ENCODE measurements around the gene PRKCH.
A peak's percentile ranks its signal among the peaks of the same experiment; 100 is the strongest.
"Not testable (repeated sequence)": the region's sequence is repeated elsewhere in the genome, so short reads cannot be mapped to it uniquely, and the experiment has no call there.

Gene PRKCH

DNA sequence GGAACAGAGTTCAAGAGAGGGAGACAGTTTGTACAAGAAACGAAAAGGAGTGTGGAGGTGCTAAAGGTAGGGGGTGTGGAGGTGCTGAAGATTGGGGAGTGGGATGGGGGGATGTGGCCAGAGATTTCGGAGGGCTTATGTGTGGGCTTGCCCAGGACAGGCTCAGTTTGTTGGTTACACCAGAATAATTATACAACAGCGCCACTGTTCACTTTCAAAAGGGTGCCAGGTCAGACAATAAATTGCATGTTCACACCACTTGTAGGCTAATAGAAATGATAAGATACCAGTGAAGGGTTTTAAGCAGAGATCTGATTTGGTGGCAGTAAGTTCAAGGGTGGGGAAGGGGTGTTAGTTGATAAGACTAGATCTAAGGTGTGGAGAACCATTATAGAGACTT is 75.3 kb downstream of the PRKCH start:
- DNase-seq = no peak

DNA sequence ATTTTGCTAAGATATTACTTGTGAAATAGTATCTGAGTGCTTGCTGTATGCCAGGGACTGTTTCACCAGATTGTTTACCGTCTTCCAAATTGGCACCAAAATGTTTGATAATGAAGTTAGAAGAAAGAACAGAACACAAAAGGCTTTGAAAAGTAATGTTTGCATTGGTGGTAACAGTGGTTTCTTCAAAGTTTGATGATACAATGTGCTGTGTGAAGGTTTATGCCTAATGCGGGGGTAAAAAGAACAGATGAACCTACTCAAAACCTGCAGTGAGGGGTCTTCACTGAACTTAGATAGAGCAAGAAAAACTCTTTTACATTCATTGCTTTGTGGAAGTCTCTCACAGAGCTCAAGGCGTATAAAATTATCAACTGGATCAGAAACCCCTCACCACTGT is 76.2 kb downstream of the PRKCH start:
- DNase-seq = no peak

DNA sequence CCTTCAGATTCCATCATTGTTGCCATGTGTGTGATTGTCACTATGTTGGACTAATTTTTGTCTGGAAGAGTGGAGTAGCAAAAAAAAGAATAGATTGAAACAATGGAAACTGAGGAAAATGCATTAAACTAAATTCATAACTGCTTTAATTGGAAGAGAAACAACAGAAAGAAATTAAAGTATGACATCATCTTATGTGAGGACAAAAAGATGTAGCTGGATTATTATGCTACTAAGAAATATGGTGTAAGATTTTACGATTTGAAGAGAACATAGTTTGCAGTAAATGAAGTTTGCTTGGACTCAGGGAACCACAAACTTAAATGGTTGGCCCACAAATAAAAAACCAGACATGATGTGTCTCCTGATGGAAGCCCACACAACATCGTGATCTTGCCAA is 76.8 kb downstream of the PRKCH start:
- no peak for DNase-seq

DNA sequence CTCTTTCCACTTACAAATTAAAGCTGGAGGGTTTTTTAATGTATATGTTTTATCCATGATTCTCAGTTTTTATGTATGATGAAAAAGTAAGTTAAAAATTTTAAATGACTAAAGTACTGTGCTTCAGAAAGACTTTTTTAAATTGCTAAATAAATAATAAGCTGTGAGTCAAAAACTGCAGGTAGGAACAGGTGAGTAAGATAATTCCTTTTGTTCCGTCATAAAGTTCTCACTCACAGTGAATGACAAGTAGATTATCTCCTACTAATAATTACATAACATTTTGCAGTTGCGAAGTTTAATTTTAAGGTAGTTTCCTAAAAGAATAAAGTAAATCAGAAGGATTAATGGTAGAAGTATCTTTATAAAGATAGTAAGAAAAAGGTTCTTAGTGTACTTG is 78.0 kb downstream of the PRKCH start:
- no peak for DNase-seq

DNA sequence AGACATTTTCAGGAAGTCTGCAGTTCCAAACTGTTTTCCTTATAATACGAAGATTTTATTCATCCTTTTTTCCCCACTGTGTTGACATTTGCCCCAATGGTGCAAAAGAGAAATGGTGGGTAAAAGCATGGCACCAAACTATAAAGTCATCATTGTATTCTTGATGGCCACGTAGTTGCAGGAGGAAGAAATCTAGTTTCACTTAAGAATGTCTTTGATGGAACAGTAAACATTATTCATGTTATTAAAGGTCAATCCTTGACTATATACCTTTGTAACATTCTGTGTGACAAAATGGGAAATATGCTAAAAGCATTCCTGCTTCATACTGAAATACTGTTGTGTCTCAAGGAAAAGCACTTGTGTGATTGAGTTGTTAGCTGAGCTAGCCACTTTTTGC is 80.1 kb downstream of the PRKCH start:
- DNase-seq = no peak

DNA sequence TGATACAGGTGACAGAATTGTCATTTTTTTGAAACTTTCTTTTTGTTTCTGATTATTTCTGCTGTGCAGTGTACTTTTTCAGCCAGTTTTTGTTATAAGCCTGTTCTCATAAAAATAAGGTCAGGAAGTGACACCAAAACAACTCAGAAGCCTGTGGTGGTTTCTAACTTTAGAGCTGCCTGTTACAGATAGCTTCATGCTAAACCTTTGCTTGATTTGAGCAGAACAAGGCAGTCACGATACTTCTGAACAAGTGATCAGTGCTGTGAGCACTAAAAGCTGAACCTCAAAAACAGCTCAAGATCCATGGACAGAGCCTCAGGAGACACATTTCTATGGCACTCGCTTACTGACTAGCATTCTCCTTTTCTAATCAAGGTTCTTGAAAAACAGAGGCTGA is 82.0 kb downstream of the PRKCH start:
- DNase-seq = no peak

DNA sequence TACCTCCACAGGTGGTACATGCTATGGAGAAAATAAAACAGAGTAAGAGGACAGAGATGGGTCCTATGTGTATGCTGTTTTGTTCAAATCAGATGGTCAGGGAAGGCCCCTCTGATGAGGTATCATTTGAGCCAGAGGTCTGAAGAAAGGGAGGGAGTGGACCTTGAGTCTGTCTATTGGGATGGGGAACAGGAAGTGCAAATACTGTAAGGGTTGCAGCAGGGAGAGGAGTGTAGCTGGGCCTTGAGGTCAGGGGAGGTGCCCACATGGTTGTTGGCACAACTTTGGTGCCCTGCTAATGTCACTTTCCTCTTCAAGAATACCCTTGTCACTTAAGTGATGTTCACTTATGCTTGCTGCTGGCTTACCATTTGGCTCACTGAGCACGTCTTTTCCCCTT is 83.3 kb downstream of the PRKCH start:
- DNase-seq = no peak

DNA sequence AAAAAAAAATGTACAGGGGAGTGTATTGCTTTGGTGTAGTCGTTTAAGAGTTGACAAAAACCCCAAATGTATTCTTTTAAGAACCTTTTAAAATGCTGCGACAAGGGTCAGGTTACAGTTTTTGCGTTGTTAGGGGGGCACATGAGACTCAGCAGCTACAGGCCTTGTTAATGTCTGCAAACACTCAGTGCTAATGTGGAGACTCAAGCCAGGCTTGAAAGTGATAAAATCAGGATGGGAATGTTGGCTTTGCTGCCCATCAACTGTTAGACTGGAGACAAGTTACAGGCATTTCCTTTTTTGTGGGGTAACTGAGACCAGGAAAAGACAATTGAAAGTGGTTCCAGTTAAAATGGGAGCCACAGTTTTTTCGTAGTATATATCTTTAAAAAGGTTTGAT is 84.8 kb downstream of the PRKCH start:
- no peak for DNase-seq

DNA sequence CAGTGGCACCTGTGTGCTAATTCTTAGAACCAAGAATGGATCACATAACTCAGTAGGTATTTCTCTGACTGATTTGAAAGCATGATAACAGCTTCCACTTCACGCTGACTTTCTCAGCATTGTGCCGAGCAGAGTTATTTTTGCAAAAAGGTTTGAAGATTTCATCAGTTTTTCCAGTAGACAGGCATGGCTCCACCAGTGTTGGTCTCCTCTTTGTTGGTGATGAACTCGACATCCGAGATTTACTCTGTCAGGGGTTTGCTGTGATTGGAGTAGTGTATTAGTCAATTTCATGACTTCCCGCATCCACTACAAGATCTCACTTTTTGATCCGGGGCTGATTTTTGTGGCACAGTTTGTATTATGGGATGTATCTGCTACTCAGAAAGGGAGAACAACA is 85.3 kb downstream of the PRKCH start:
- no peak for DNase-seq

DNA sequence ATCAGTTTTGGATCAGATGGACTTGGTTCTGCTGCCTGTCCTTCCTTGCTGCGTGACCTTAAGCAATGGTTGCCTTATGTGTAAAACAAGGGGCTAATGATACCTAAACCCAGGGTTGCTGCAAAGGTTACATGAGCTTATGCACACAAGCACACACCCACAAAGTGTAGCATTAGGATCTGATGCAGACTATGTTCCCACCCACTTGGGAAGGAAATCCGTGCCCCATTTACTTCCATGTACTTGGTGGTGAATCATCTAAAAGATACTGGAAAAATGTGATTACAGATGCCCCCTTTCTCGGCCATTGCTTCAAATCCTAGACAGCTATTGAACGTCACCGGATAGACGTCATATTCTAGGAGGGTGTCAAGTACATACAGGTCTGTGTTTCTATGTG is 87.1 kb downstream of the PRKCH start:
- DNase-seq = no peak

DNA sequence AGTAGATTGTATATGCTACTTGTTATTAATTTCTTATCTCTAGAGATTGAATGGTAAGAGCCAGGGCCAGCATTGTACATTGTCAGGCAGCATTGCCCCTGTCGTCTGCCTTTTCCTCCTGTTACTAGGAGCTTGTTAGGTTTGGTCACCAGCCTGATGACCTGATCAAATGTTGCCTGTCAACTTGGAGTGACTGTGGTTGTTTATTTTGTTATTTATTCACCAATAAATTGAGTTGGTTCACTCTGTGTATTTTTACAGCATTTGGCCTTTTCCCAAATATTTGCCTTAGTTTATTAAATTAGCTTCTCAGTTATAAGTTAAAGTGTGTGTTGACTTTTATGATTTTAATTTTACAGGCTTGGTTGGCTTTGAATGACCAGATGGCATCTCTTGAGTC is 88.4 kb downstream of the PRKCH start:
- DNase-seq = no peak

DNA sequence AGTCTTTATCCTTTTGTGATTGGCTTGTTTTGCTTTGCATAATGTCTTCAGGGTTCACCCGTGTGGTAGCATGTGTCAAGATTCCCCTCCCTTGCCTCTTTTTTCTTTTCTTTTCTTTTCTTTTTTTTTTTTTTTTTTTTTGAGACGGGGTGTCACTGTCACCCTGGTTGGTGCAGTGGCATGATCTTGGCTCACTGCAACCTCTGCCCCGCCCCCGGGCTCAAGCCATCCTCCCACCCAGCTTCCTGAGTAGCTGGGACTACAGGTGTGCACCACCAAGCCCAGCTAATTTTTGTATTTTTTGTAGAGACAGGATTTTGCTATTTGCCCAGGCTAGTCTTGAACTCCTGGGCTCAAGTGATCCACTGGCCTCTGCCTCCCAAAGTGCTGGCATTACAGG is 94.6 kb downstream of the PRKCH start:
- not testable (repeated sequence) for DNase-seq

DNA sequence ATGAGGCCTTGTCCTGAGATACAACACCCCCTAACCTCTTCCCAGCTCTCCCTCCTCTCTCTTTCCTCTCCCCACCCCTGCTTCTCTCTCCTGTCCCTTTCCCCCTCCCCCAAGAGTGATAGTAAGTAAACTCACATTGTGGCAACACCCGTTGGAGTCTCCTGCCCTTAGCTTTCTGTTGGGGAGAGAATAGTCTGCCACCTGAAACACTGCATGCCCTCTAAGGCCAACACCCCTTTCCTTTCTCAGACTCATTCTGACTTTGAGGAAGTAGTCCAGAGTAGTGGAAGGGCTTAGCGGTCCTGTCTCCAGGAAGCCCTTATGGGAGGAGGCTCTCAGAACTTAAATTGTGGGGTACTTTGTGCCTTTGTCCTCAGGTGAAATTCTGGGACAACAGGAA is 95.2 kb downstream of the PRKCH start:
- DNase-seq = peak; percentile 25

DNA sequence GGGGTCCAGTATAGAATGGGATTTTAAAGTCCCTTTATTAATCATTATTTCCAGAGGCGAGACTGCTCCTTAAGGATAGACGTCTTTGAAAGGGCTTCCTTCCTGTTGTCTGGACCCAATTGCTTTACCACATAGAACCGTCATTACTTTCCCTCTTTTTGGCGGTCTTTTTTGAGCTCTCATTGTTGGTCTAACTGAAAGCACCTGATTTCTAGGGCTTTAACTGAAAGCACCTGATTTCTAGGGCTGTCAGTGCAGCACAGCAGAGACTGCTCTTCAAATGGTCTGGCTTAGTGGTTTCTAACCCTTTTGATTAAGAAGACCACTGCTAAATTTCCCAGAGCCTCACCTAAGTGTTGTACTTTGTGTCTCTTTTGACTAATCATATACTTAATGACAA is 95.8 kb downstream of the PRKCH start:
- DNase-seq = no peak

DNA sequence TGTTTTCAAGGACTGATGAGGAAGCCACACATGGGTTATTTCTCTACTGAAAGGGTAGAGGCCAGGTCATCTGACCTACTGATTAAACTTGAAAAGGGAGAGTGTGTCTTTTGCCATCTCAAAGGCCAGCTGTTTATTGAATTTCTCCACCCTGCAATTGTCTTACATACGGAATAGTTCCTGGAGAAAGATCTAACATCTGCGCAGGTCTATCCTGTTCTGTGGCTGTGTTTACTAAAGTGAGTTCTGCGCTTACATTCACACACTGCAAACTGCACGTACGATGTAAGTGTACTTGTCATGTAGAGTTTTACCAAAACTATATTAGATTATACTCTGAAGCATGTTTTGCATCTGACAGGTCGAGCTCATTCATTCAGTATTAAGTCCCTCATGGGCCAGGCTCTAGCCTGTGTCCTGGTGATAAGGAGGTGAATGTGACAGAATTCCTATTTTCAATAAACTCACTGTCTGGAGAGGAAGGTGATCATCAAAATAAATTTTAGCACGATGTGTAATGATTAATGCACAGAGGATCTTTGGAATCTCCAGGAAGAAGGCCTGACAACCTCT is 96.6 kb downstream of the PRKCH start:
- no peak for DNase-seq

DNA sequence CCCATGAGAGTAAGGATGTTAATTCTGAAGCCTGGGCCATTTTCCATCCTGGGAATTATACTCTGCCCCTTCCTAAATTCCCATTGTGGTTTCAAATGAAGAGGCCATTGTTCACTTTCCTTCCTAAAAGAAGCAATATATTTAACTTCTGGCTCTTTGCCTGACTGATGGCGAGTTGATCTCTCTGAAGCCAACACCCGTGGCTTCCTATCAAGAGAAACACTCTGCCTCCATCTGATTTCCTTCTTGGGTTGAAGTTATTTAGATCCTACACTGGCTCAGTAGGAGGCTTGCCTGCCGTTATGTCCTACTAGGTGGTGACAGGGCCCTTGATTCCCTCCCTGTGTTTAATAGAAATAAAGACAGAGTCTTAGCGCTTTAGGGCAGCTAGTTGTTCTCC is 97.4 kb downstream of the PRKCH start:
- peak; percentile 39 for DNase-seq

DNA sequence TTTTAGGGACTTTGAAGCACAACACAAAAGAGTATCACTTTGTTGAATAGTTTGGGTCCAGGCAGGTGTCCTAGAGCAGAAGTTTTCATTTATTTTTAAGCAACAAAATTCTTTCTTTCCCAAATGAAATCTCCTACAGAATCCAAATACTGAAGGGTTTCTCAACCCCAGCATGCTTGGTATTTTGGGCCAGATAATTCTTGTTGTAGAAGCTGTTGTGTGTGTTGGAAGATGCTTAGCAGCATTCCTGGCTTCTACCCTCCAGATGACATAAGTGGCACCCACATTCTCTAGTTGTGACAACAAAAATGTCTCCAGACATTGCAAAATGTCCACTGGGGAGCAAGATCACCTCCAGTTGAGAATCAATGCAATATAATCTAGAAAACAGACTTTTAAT is 97.8 kb downstream of the PRKCH start:
- DNase-seq = no peak

DNA sequence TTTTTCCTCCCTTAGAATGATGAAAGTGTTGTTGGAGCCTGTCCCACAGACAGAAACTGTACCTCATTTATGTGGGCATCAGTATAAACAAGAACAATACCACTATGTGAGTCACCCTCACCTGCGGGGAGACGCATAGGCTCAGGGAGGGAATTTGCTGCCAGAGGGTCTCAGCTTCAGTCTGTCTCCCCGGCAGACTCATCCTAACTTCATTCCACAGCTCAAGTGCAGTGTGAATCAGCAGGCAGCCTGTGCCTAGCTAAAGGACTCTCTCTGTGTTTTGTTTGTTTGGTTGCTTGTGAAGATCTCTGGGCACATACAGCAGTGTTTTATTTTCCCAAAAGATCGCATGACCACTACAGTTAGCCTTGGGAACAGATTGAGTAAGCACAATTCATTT is 98.9 kb downstream of the PRKCH start:
- no peak for DNase-seq

DNA sequence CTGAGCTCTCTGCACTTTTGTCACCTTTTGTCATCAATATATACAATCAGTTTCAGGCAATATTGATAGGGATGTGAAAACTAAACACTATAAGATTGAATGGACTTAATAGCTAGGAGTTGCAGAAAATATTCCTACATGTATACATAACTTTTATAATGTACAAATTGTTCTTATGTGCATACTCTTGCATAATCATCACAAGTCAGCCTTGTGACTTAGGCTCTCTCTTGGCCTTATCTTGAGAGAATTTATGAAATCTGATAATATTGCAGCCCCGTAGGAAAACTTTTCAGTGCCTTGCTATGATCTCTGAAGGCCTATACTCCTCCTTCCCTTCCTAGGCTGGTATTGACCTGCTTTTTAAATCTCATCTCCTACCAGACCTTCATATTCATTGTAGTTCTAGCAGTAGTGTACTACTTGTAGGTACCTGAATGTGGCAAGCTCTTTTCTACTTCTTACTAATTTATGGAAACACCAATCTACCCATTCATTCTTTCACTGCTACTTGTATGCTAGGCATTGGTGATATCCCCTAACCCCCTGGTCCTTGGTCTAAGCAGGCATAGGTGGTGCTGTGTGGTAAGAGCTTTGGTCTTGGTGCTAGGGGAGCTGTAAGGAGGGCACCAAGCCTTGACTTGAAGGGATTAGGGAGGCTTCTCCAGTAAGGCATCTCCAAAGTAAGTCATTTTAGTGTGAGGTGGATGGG is 100.0 kb downstream of the PRKCH start:
- no peak for DNase-seq

DNA sequence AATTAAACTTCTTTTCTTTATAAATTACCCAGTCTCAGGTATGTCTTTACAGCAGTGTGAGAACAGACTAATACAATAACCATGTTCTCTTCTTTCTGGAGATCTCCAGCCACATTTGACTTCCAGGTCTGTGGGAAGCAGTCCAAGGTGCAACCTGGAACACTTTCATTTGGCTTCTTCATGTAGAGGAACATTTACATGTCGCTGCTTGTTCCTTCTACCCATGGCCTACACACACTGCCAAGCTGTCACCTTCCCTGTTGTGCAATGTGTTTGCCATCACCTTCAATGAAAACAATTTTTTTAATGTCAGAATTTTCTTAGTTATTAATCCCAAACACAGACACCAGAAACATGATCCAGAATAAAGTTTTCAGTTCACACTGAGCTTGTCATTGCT is 104.7 kb downstream of the PRKCH start:
- no peak for DNase-seq

DNA sequence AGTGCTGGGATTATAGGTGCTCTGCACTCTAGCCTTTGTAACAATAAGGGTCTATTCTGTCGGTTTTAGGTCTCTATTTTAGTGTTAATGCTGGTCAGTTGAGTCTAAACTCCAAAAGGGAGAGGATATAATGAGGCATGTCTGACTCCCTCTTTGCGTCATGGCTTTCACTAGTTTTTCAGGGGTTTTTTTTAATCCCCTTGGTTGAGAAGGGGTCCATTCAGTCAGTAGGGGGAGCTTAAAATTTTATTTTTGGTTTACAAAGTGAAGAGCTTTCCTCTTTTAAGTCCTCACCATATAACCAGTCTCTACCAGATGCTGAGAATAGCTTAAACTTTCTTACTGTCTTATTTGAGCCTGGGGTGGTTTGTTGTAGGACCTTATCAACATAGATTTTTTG is 106.9 kb downstream of the PRKCH start:
- no peak for DNase-seq

DNA sequence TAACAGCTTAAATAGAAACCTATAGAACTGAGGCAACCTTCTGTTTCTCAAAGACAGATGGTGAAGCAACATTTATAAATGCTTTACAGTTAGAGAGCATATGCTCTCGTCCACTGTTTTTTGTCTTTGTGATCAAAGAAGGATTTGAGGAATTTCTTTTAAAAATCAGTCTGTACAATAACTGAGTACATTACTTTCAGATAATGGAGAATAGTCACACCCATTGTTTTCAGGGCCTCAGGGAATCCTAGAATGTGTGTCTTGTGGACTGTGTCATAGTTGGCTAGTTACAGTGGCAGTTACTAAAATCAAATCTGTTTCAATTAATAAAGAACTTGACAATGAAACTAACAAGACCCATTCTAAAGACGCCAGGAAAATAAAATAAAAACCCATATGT is 107.9 kb downstream of the PRKCH start:
- no peak for DNase-seq

DNA sequence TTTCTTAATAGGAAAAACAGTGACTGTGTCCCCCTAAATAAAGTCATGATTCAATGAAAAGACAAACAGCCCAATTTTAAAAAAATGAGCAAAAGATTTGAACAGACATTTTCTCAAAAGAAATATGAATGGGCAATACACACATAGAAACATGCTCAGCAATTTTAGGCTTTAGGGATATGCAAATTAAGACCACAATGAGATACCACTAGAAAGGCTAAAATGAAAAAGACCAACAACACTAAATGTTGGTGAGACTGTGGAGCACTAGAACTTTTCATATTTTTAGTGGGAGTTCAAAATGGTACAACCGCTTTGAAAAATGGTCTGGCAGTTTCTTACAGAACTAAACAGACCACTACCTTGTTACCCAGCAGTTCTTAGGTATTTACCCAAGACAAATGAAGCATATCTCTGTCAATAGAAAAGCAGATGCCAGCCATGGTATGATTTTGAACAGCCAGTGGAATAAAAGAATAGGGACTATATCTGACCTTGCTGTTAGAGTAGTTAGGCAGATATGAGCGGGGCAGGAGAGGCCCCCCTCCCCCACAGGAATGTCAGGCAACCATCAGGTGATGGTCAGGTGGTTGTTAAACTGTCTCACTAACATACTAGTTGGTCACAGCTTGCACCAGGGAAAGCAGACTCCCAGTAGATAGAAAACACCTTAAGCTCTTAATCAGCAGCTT is 108.8 kb downstream of the PRKCH start:
- DNase-seq = no peak

DNA sequence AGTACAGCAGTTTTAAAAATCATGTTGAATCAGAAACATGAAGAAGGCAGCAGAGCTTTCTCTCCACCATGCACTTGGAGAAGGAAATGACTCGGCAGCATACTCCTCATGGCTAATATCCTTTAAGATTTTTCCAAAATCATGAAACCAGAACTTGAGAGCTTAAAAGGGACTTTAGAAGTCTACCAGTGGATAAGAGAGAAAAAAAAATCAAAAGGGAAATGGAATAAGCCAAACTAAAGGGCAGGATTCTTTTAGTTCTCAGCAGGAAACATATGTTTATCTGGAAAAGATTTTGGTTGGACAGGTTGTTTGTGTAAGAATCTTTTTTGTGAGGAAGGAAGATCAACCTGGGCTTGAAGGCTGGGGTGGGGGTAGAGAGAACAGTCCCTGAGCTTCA is 111.8 kb downstream of the PRKCH start:
- DNase-seq = no peak

DNA sequence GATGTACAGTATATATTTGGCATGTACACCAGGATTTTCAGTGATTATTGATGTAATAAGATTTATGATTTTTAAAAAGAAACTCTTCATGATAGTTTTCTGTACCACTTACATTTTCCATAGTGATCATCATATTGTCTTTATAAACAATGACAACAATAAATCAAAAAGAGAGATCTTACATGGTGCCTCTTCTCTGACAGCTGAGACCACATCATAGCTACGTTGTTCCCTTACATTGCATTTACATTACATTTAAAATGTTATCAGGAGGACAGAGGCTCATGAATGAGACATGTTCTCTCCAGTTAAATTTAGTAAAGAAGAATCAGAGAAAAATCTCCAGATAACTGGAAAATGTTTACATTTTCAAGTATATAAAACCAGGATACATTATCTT is 112.4 kb downstream of the PRKCH start:
- no peak for DNase-seq
